CD1c-positive myeloid dendritic cell (primary cell): Measurements from ENCODE around the gene KCNH5.

ENCODE experiments used
- DNase-seq: peaks from one replicate; pipeline ENCODE4 v3.0.0-alpha.2; 2016; ENCODE audit errors: extremely low spot score

KCNH5 gene

GRCh38 chr14:62988967-62989366, 56.3 kb downstream of the KCNH5 start:
- DNase-seq: no peak

- DNase-seq: no peak
Observed at GRCh38 chr14:62983821-62984220, 61.4 kb downstream of the KCNH5 start.

GRCh38 chr14:62980693-62981092, 64.6 kb downstream of the KCNH5 start:
- DNase-seq: no peak

GRCh38 chr14:62957562-62957961, 87.7 kb downstream of the KCNH5 start:
- no peak for DNase-seq

- DNase-seq: no peak
Observed at GRCh38 chr14:62956413-62956812, 88.8 kb downstream of the KCNH5 start.

- no peak for DNase-seq
Observed at GRCh38 chr14:62954165-62954564, 91.1 kb downstream of the KCNH5 start.

GRCh38 chr14:62952226-62952625, 93.0 kb downstream of the KCNH5 start:
- DNase-seq: no peak

GRCh38 chr14:62947301-62947700, 98.0 kb downstream of the KCNH5 start:
- no peak for DNase-seq

- DNase-seq: no peak
Observed at GRCh38 chr14:62946221-62946620, 99.0 kb downstream of the KCNH5 start.

- no peak for DNase-seq
Observed at GRCh38 chr14:62943202-62943601, 102.1 kb downstream of the KCNH5 start.

GRCh38 chr14:62939970-62940369, 105.3 kb downstream of the KCNH5 start:
- DNase-seq: no peak

- DNase-seq: no peak
Observed at GRCh38 chr14:62938778-62939177, 106.5 kb downstream of the KCNH5 start.

- no peak for DNase-seq
Observed at GRCh38 chr14:62934439-62934838, 110.8 kb downstream of the KCNH5 start.

- DNase-seq: no peak
Observed at GRCh38 chr14:62921466-62921865, 123.8 kb downstream of the KCNH5 start.

GRCh38 chr14:62916551-62916950, 128.7 kb downstream of the KCNH5 start:
- DNase-seq: no peak

- no peak for DNase-seq
Observed at GRCh38 chr14:62914873-62915272, 130.4 kb downstream of the KCNH5 start.

GRCh38 chr14:62914025-62914424, 131.2 kb downstream of the KCNH5 start:
- no peak for DNase-seq

GRCh38 chr14:62908506-62908905, 136.8 kb downstream of the KCNH5 start:
- DNase-seq: no peak

GRCh38 chr14:62905566-62905965, 139.7 kb downstream of the KCNH5 start:
- no peak for DNase-seq

GRCh38 chr14:62897771-62898170, 147.5 kb downstream of the KCNH5 start:
- DNase-seq: no peak

- DNase-seq: no peak
Observed at GRCh38 chr14:62896932-62897456, 148.3 kb downstream of the KCNH5 start.

GRCh38 chr14:62894736-62895135, 150.5 kb downstream of the KCNH5 start:
- no peak for DNase-seq

- no peak for DNase-seq
Observed at GRCh38 chr14:62889364-62889763, 155.9 kb downstream of the KCNH5 start.

- no peak for DNase-seq
Observed at GRCh38 chr14:62886461-62886860, 158.8 kb downstream of the KCNH5 start.

- DNase-seq: no peak
Observed at GRCh38 chr14:62885451-62885850, 159.8 kb downstream of the KCNH5 start.
